AML-193 (cell line): ENCODE measurements around the gene ING3.
"Not testable (repeated sequence)": the region's sequence is repeated elsewhere in the genome, so short reads cannot be mapped to it uniquely, and the experiment has no call there.

Experiments used
- DNase-seq, 2 experiments: peaks; one replicate each; lab custom pipeline; 2025; lab: John Stamatoyannopoulos, UW

The ING3 gene

DNA sequence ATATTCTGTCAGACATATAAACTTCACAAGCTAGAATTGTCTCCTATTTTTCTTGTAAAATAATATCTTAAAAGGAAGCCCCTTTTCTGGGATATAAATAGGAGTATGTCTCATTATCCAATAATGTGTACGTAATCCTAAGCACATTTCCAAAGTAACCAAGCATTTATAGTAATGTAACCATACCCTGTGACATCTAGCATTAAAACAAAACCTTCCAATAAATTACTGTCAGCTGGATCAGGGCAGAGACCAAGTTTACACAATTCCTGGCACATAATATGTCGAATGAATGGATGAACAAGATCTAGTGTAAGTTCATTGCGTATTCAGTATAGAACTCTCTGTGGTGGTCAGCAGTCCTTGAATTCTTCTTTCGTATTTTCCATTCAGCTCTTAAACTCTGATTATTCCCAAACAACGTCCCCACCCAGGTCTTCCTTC, 52.2 kb downstream of the ING3 start:
- no peak for DNase-seq

DNA sequence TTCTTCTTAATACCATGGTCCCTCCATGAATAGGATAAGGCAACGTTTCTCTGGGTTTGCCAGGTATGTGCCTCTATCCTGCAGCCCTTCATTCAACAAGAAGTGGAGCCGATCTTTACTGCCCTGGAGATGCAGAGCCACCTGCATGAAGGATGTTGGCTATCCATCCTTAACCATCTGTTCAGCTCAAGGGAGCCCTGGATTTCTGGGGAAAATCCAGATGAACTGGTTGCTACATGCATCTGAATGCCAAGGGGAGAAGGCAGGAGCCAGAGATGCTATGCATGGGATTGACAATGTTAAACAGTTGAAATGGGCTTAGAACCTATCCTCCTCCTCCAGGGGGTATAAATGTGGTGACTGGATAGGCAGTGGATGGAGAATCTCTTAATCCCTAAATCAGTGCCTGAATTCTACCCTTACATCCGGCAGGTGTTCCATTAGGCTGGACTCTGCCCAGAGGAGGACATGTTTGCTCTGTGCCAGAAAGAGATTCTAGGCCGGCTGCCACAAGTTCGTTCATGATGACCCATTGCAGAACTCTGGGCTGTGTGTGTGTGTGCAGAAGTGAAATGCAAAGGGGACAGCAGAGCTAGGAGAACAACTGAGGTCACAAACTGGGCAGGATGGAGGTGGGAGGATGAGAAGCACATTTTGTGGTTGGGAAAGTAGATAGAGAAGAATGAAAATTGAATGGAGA, 53.6 kb downstream of the ING3 start:
- no peak for DNase-seq

DNA sequence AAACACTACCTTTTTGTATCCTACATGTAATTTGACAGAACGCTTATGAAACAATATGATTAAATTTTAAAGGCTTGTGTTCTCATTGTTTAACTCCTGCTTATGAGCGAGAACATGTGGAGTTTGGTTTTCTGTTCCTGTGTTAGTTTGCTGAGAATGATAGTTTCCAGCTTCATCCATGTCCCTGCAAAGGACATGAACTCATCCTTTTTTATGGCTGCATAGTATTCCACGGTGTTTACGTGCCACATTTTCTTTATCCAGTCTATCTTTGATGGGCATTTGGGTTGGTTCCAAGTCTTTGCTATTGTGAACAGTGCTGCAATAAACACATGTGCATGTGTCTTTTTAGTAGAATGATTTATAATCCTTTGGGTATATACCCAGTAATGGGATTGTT, 54.5 kb downstream of the ING3 start:
- not testable (repeated sequence) for DNase-seq

DNA sequence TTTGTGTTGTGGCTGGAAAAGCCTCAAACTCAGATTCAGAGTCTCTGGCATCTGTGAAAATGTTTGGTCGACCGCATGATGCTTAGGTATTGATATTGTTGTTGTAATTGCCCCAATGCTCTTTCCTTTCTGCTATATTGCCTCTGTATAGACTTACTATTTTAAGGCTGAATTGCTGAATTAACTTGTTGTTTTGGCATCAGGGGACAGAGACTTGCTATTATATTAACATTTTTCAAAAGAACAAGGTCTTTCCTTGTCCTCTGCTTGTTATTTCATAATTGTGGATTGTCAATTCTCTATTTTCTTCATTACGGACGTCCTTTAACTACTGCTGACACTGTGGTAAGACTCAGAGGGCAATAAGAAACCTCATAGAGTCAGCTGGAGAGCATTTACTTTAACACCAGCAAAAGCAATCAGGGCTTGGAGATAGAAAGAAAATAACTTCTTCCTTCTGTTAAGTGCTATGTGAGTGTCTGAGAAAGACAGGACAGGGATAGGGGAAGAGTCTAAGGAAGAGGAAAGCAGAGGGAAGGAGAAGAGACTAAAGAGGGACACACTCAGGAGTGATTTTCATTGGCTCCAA, 55.5 kb downstream of the ING3 start:
- no peak for DNase-seq

DNA sequence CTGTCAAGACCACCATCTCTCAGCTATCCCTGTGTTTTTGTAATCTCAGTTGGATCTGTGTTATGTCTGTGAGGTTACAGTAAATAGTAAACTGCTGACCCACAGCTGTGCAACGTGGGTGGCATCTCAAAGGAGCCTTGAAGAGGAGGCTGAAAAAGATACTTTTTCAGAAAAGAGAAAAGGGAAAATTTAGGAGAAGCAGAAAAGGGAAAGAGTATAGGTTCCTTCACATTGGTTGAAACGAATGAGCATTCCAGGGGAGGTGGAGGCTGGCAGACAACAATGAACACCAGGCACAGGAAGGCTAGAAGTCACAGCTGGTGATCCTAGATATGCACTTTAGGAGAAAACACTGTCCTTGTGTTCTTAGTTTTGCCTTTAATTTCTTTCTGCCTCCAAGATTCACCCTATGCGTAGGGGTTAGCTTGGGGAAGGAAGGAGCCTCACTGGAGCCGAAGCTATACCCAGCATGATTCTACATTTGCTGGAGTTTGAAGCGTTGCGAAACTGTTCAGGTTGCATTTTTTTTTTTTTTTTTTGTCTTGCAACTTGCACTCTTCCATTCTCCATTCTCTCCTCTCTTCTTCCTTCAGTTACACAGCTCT, 56.2 kb downstream of the ING3 start:
- peak in 1 of 2 experiments; percentile 9 for DNase-seq

DNA sequence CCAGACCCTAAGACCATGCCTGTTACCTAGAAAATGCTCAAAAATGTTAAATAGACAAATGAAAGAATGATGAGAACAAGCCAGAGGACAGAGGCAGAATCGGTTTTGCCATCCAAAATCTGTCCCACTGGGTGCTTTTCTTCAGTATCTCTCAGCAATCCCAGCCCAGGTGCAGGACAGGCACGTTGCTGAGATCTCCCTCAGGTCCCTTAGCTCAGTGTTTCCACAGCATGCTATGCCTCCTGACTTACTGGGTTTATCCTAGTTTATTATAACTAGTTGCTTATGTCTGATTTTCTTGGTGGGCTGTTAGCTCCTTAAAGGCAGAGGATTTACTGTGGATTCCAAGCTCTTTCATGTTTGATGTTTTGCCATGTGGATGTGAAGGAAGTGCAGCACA, 58.2 kb downstream of the ING3 start:
- DNase-seq, result no peak

DNA sequence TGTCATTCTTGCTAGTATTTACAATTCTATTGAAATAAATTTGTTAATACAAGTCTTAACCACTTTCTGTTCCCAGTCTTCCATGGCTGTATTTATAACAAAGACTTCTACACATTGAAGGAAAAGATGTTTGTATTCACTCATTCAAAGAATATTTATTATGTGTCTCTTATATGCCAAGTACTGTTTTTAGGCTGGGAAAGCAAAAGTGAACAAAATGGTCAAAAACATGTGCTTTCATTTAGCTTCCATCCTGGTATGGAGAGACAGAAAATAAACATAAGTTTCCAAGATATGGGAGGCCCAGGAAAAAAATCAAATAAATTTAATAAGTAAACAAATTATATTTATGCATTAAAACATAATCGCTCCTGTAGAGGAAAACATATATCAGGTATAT, 60.8 kb downstream of the ING3 start:
- DNase-seq, result no peak

DNA sequence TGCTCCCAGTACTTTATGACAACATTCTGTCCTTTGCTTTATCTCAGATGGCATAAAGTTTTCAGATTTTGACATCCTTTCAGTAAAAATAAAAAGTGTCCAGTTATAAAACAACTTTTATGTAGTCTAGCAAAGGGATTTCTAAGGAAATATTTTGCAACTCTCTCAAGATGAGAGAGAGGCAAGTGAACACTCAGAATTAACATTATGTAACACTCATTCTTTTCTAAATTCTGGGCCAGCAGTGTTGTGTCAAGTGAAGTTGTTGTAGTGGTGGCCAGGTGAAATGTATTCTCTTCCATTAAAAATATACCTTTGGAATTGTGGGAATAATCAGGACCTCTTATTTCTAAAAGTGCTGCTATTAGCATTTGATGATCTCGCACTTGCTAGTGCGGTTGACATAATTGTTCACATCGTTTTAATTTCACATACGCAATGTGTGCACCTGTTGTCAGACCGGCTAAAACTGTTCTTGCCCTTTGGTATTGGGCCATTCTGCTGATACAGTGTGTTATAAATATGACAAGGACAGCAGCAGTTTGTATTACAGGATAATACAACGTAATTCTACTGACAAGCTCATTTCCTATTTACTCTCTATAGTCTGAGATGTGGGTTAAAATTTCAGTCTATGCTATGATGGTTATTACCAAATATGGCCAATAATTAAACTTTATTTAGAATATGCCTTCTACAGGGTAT, 61.7 kb downstream of the ING3 start:
- no peak for DNase-seq

DNA sequence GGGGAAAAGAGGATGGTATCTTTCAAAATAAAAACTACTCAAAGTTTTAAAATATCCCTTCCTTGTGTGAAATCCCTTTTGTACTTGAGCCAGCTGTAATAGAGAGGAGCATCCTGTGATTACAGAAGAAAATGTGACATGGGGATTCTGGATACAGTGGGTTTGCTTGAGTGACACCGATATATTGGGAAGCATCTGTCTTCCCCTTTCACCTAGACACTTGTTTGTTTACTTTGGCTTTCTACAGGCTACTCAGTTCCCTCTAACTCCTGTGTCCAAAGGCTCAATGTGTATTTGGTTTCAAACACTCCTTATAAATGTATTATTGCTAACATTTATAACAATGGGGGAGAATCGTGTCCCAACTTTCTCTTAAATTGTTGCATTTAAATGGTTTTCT, 62.3 kb downstream of the ING3 start:
- DNase-seq, result no peak

DNA sequence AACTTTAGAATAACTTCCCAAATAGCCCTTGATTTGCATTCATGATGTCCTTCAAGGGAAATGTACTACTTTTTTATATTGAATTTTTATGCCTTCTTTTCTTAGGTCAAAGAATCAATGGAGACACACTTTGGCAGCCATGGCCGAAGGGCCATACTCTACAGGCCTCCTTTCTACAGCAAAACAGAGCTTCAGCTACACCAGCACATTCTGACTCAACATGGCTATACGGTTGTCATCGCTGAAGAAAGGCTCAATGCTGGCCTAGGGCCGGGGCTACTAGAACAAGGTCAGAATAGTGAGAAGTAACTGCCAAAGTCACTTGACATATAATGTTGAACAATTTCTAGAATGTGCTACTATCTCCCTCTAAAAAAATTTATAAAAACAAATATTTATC, 65.0 kb downstream of the ING3 start:
- DNase-seq, result no peak

DNA sequence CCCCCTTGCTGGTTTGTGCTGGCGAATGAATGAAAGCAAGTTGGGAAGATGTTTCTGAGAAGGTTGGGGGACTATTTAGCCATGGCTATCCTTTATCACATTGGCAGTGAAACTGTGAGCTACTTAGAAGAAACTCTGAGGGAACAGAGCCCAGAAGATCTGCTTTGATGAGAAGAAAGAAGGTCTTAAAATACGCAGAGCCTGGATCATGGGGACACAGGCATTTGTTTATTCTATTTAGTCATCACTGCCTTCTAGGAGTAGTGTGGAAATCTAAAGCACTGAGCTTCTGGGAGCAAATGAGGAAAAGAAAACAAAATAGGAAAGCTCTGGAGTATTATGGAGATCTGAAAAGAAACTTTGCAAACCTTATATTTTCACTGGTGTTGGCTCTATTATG, 66.4 kb downstream of the ING3 start:
- DNase-seq, result no peak

DNA sequence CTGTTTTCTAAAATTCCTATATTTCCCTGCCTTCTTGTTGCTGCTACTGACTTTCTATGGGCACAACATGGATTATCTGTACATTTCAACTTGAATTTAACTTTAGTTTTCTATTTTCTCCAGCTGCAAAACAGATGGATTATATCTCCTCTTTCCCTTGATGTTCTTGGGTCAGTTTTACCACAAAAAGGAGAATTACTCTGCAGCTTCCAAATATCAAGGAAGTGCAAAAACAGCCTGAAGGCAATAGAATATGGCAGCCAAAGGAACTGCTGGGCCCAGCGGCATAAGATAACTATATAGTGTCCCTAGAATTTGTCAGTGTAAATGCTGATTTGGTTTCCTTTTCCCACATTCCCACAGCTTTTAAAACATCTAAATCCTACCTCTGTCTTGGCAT, 67.0 kb downstream of the ING3 start:
- DNase-seq, result no peak

DNA sequence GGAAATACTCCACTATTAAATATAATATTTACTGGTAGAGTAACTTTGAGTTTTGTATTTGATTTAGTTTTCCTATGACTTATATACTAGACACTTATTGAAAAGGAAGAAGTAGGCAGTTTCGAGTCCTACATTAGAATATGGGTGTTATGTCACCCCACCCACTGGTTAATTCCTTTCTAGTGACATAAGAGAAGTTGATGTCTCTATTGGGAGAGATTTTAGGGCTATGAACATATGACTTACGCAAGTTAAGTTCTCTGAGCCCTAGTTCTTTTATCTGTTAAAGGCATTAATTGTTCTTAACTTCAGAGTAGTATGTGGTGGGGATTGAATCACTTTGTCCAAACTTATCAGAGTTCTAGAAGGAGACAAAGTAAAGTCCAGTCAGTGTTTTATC, 68.4 kb downstream of the ING3 start:
- no peak for DNase-seq

DNA sequence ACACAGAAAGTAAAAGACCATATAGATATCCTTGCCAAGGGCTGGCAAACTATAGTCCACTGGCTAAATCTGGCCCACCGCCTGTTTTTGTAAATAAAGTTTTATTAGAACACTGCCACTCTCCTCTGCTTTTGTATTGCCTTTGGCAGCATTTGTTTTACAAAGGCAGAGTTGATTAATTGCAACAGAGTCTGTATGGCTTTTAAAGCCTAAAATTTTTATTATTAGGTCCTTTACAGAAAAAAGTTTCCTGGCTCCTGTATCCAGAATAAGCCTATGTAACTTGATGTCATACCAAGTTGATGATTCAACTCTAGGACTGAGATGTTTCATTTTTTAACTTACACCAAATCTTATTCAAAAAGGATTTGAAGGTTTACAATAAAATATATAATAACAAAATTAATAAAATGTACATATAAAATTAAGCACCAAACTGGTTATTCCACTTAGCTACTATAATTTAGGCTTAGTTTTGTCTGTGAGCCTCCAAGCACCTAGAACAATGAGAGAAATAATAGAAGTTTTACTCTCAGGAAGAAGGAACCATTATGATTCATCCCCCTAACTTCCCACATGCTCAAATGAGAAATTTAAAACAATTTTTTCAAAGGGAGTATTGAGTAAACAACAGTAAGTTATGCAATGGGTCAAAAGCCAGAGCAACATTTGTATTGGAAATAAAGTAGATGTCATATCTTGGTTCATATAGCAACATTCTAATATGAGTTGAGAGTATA, 69.8 kb downstream of the ING3 start:
- peak; percentile 66 to 68 for DNase-seq

DNA sequence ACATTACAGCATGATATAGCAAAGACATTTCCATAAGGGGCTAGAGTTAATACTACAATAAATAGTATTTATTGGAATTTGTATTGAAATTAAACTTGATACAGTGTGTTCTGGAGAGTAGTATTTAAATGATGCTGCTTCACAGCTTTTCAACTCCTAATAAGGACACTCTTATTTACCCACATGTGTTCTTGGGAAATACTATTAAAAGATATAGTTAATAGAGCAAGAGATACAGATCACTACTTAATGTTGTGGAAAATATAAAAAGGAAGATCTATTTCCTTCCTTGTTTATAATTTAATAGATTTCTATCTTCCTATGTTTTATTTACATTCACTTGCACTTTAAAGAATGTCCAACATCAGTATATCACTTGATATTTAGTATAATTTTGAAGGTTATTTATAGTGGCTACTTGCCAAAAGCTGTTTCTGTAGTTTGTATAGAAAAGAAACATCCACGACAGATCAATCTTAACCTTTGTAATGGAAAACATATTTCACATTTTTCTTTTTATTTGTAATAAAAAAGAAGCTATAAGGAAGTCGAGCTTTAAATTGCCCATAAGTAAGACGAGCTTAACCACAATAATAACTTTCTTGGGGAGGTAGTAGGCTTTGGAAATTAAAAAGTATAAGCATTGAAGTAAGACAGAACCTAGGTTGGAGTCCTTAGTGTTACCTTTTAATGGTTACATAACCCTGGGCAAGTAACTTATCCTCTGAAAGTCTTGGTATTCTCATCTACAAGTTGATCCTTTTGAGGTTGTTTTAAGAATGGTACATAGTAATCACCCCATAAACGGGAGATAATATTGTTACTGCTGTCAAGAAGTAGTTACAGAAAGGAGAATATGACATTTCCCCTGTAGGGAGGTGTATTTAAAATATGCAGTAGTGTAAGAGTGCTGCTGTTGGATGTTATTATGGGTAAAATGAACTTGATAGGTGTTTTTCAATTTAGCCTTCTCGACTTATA, 70.7 kb downstream of the ING3 start:
- DNase-seq, result no peak

DNA sequence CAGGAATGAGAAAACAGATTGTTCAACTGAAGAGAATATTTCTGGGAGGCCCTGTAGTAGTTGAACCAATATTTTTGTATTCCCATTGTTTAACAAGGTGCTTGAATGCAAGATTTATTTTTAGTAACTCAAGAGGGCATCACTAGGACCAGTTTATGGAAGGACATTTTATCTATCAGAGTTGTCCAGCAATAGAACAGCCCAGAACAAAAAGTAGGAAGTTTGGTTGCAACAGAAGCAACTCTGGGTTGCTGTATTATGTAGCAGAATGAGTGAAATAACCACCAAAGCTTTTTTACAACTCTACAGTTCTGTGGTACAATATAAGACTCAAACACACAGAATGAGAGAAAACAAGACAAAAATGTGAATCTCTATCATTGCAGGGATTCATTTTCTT, 72.6 kb downstream of the ING3 start:
- peak in 1 of 2 experiments; percentile 5 for DNase-seq

DNA sequence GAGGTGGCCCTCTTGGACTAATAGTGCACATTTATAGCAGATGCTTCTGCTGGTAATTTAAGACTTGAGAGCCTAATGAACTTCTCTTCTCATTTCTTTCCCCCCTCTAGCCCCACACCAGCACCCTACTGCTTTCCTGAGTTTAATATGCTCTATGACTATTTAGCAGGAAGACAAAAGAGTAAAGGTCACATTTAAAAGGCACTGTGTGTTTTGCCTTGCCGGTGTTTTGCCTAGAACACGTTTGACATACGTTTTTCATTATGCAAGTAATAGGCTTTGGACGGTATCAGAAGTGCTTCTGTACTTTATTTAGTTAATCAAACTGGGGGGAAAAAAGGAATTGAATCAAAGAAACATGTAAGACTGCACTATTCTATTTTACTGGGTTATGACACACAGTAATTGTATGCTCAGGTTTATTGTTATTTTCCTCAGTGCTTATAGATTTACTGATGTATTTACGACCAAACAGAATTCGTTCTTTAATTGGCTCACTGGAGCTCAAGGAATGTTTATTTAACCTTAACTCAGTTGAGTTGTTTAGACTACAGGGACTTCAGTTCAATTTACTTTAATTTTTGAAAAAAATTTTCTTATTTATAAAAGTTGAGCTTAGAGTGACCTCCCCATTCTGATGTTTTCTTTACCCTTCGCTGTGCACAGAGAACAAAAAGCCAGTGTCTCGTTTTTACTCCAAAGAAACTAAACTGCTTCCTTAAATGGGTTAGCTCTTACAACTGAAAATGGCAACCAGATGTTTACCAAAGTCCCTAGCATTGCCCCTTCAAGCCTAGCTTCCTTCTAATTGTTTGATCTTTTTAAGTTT, 73.3 kb downstream of the ING3 start:
- no peak for DNase-seq

DNA sequence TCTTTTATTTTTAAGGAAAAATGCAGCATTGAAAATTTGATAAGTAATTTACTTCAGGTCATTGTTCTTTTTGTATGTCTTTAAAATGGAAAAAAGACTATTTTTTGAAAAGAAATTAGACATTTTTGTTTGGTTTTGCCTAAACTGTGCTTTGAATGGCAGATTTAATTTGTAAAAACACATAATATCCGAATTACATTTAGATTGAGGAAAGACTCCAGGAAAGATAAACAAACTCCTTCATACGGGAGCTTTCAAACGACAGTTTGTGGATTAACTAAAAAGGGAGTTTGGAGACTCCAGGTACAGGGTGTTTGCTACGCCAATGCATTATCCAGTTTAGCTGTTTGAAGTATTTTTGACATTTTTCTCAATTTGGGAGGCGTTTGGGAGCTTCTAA, 74.0 kb downstream of the ING3 start:
- DNase-seq, result no peak

DNA sequence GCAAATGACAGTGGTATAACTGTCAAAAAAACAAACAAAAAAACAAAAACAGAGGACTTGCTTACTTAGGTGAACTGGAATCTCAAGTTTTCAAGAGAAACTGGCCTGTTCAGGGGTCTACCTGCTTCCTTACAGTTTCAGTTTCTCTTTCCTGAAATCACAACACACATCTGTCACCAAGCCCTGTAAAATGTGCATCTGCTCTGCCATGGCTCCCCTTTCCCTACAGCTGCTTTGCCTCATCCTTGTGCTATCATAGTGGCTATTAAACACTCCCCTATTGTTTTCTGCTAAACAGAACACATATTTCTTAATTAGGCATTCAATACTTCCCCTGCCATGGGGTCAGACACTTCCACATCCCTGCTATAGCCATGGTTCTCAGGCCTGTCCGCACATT, 75.6 kb downstream of the ING3 start:
- DNase-seq, result no peak

DNA sequence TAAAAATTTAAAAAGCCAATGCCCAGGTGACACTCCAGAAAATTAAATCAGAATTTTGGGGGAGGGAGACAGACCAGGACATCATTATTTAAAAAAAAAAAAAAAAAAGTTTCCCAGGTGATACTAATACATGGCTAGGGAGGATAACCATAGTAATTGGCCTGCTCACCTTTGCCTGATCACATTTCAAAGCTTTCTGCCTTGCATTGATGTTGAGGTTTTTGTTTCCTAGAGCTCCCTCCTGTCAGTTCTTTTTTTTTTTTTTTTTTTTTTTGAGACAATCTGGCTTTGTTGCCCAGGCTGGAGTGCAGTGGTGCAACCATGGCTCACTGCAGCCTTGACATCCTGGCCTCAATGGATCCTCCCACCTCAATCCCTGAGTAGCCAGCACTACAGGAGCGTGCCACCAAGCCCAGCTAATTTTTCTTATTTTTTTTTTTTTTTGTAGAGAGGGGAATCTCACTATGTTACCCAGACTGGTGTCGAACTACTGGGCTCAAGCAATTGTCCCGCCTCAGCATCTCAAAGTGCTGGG, 76.1 kb downstream of the ING3 start:
- DNase-seq, result no peak
